Mammary epithelial cell (primary cell): ENCODE data around the gene ZNF850.

Experiments used
- CTCF ChIP-seq, 2 donors: IDR thresholded peaks in 1 of 2; conservative IDR thresholded peaks in 1 of 2; 2 replicates each; pipeline ENCODE4 v1.5.1; 2011 to 2012; ENCODE audit warnings: inconsistent platforms in 2 of 2, low read length in 2 of 2, mild to moderate bottlenecking in 2 of 2, control low read depth in 1 of 2, low read depth in 1 of 2; ENCODE audit not compliant: insufficient read depth in 1 of 2; ENCODE audit errors: extremely low read depth in 1 of 2
- EZH2 ChIP-seq: IDR thresholded peaks from 2 replicates; pipeline ENCODE4 v1.6.1; 2012; ENCODE audit warnings: low read length, inconsistent platforms, borderline replicate concordance

- TF ChIP-seq EZH2 (no peak), CTCF (conservative IDR thresholded peaks at IDR 0.05 in 1 of 2, IDR thresholded peaks at IDR 0.05 in 1 of 2; ENCODE audit: extremely low read depth in 1 of 2, insufficient read depth in 1 of 2, low read depth in 1 of 2, low read length in 2 of 2) (no peak)
Measured at GRCh38 chr19:36688058-36688457, 84.5 kb downstream of the ZNF850 start.
